IMR-90 (cell line): ENCODE data around the gene SLFNL1. TPM values are rescaled to one million over a fixed set of nuclear protein-coding genes. Genes with fewer than 3 reads are reported as not detected.

Source experiments
- ATAC-seq: fragments of 200-7000 bp; cut with Tn5 transposase; 2 replicates; pipeline ENCODE4 v1.9.1; 2020; ENCODE audit warnings: low read depth, mild to moderate bottlenecking, moderate library complexity
- BruUV-seq: library from RNA; stranded (reverse); fragments of 400-500 nt; replicated peaks from 2 replicates; lab custom pipeline; 2021; lab: Mats Ljungman, UMichigan
- CTCF ChIA-PET: fragments of 300-600 bp; formaldehyde crosslinking; extraction: SDS; loops from one replicate; lab custom pipeline; 2021; ENCODE audit warnings: antibody characterized with exemption; lab: Yijun Ruan, JAX
- POLR2A ChIA-PET: fragments of 300-600 bp; sonication (Branson Sonifier 250); formaldehyde crosslinking; loops from one replicate; lab custom pipeline; 2022; ENCODE audit warnings: antibody characterized with exemption; ENCODE audit not compliant: unreplicated experiment; lab: Charles Lee
- DNase-seq: peaks from one replicate; pipeline ENCODE4 v3.0.0; 2013
- H2AFZ ChIP-seq: replicated peaks from 2 replicates; pipeline ENCODE3; 2013; ENCODE audit warnings: low read length, mild to moderate bottlenecking; ENCODE audit not compliant: poor library complexity
- H2AK5ac ChIP-seq: 2 replicates; pipeline ENCODE4 v1.6.1; 2013; ENCODE audit warnings: low read depth, low read length, inconsistent platforms
- H2AK9ac ChIP-seq: replicated peaks from 2 replicates; pipeline ENCODE3; 2013; ENCODE audit warnings: mild to moderate bottlenecking, low read depth, low read length, moderate library complexity; ENCODE audit not compliant: poor library complexity
- H2BK120ac ChIP-seq: 2 replicates; pipeline ENCODE4 v1.6.1; 2013; ENCODE audit warnings: low read depth, low read length, inconsistent platforms
- H2BK15ac ChIP-seq: 3 replicates; pipeline ENCODE4 v1.6.1; 2013; ENCODE audit warnings: low read depth, low read length, inconsistent platforms
- H2BK20ac ChIP-seq: 2 replicates; pipeline ENCODE4 v1.6.1; 2013; ENCODE audit warnings: low read depth, mild to moderate bottlenecking, inconsistent platforms, low read length, moderate library complexity
- H2BK5ac ChIP-seq: 2 replicates; pipeline ENCODE4 v1.6.1; 2013; ENCODE audit warnings: mild to moderate bottlenecking, low read depth, low read length, inconsistent platforms; ENCODE audit not compliant: poor library complexity, severe bottlenecking
- H3K14ac ChIP-seq: replicated peaks from 2 replicates; pipeline ENCODE4 v1.6.1; 2013; ENCODE audit warnings: low read depth, low read length, inconsistent platforms
- H3K18ac ChIP-seq: 2 replicates; pipeline ENCODE4 v1.6.1; 2013; ENCODE audit warnings: low read depth, low read length, control low read depth
- H3K23ac ChIP-seq: 2 replicates; pipeline ENCODE4 v1.6.1; 2013; ENCODE audit warnings: low read depth, low read length, inconsistent platforms
- H3K27ac ChIP-seq: 2 replicates; pipeline ENCODE4 v1.5.1; 2013; ENCODE audit warnings: mild to moderate bottlenecking, control low read depth, low read length; ENCODE audit not compliant: insufficient read depth
- H3K27me3 ChIP-seq: 2 replicates; pipeline ENCODE4 v1.6.1; 2013; ENCODE audit warnings: low read length; ENCODE audit not compliant: control insufficient read depth, insufficient read depth
- H3K36me3 ChIP-seq: 2 replicates; pipeline ENCODE4 v1.6.1; 2013; ENCODE audit warnings: low read length, mixed read lengths; ENCODE audit not compliant: control insufficient read depth, insufficient read depth
- H3K4ac ChIP-seq: 2 replicates; pipeline ENCODE4 v1.6.1; 2013; ENCODE audit warnings: low read depth, low read length, inconsistent platforms
- H3K4me1 ChIP-seq: 2 replicates; pipeline ENCODE4 v1.6.1; 2013; ENCODE audit warnings: low read length, mixed read lengths; ENCODE audit not compliant: control insufficient read depth, insufficient read depth
- H3K4me2 ChIP-seq: 2 replicates; pipeline ENCODE4 v1.6.1; 2013; ENCODE audit warnings: low read depth, mild to moderate bottlenecking, control low read depth, low read length, moderate library complexity
- H3K4me3 ChIP-seq: 2 replicates; pipeline ENCODE4 v1.5.1; 2013; ENCODE audit warnings: low read depth, mild to moderate bottlenecking, control low read depth, low read length, moderate library complexity; ENCODE audit not compliant: insufficient read depth
- H3K56ac ChIP-seq: 2 replicates; pipeline ENCODE4 v1.6.1; 2013; ENCODE audit warnings: low read length, inconsistent platforms; ENCODE audit not compliant: insufficient read depth; ENCODE audit errors: extremely low read depth
- H3K79me1 ChIP-seq, 2 experiments: 2 replicates each; pipeline ENCODE4 v1.6.1; 2013; ENCODE audit warnings: low read length in 2 of 2, inconsistent platforms in 1 of 2, low read depth in 1 of 2
- H3K9ac ChIP-seq: 2 replicates; pipeline ENCODE4 v1.6.1; 2013; ENCODE audit warnings: low read depth, low read length, control low read depth
- H3K9me1 ChIP-seq: 2 replicates; pipeline ENCODE4 v1.6.1; 2013; ENCODE audit warnings: low read length, inconsistent platforms; ENCODE audit not compliant: insufficient read depth
- H3K9me3 ChIP-seq: 2 replicates; pipeline ENCODE4 v1.6.1; 2013; ENCODE audit warnings: low read length; ENCODE audit not compliant: control insufficient read depth, insufficient read depth
- H4K20me1 ChIP-seq: 2 replicates; pipeline ENCODE4 v1.6.1; 2013; ENCODE audit warnings: low read length, inconsistent platforms; ENCODE audit not compliant: insufficient read depth
- H4K5ac ChIP-seq: 2 replicates; pipeline ENCODE4 v1.6.1; 2013; ENCODE audit warnings: mild to moderate bottlenecking, low read depth, low read length, control low read depth
- H4K8ac ChIP-seq, 2 experiments: 2 replicates each; pipeline ENCODE4 v1.6.1; 2013; ENCODE audit warnings: low read depth in 2 of 2, low read length in 2 of 2, control low read depth in 1 of 2, inconsistent platforms in 1 of 2
- H4K91ac ChIP-seq: 2 replicates; pipeline ENCODE4 v1.6.1; 2013; ENCODE audit warnings: low read depth, low read length, inconsistent platforms; ENCODE audit not compliant: insufficient read depth
- CEBPB ChIP-seq: IDR thresholded peaks from 2 replicates; pipeline ENCODE4 v1.6.1; 2012; ENCODE audit warnings: low read depth, low read length, improper control_type of control experiment
- WGBS, 2 experiments: methylation state at CpG; one replicate each; pipeline versions ENCODE4 v1.1.5 to v1.1.7; 2013; ENCODE audit warnings: missing lambda C conversion rate in 2 of 2; ENCODE audit not compliant: insufficient read length in 1 of 2; ENCODE audit errors: extremely low coverage in 2 of 2; 5-methylcytosine and 5-hydroxymethylcytosine counted together
- dilution Hi-C: fragments of 300-500 bp; cut with HindIII; formaldehyde crosslinking; loops from one replicate; pipeline ENCODE4 v1.14.3; 2018; ENCODE audit warnings: low sequenced_read_pairs; ENCODE audit not compliant: unreplicated experiment
- in situ Hi-C: fragments of 300-500 bp; cut with MboI; formaldehyde crosslinking; loops from 3 replicates; pipeline ENCODE4 v1.14.3; 2019; ENCODE audit warnings: low sequenced_read_pairs, inconsistent platforms, mixed read lengths
- intact Hi-C: fragments of 100-400 bp; cut with micrococcal nuclease; formaldehyde crosslinking; loops from 2 replicates; pipeline ENCODE4 v1.10.0; 2022
- polyA plus RNA-seq, 3 experiments: library from polyadenylated mRNA; depleted of rRNA; stranded (reverse); fragments of >200 nt; gene quantifications; 2 replicates each; pipeline ENCODE4 v1.2.3, GENCODE V29; 2012; ENCODE audit warnings: low replicate concordance in 1 of 3
- total RNA-seq: library from RNA; depleted of rRNA; stranded (reverse); fragments of >200 nt; gene quantifications from 2 replicates; pipeline ENCODE4 v1.2.3, GENCODE V29; 2012

Gene SLFNL1
- total and polyA plus RNA-seq, 2 of the 4 experiments (the other 2 are of a cell fraction), result under 0.01 to 0.09 TPM

DNA sequence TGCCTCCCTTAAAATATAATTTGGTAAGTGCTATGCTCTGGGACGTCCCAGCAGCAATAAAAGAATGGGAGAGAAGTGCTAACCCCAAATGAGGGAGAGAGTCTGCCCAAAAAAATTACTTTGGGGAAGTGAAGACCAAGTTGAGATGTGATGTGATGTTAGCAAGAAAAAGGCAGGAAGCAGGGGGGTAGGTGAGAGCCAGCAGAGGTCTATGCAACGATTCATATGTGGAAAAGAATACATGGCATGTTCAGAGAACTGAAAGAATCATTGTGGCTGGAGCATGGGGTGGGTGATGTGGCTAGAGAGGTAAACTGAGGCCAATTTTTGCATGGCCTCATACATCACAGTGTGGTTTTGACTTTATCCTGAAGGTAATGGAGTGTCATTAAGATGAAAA is 47.6 kb downstream of the SLFNL1 start:
- H3K27me3 ChIP-seq, result no peaks in the 10 kb centered on the region
- no peak overlapping the region for H4K5ac ChIP-seq
- no peaks in the 10 kb centered on the region for H4K20me1 ChIP-seq
- no peak overlapping the region for H3K9ac ChIP-seq
- ATAC-seq (no peak), DNase-seq (no peak)
- in situ Hi-C loops (loop anchor here (25.0 kb wide), 1 partner anchor 337 kb away; no protein-coding TSS in a partner anchor), dilution Hi-C loops (no loop called here), intact Hi-C loops (no loop called here)
- POLR2A ChIA-PET, result no interaction called here
- H2AK9ac ChIP-seq, result no peak overlapping the region
- 0 out of 2 replicates have a peak overlapping the region, but pooled peaks have one; percentile 51 for H2AK5ac ChIP-seq
- H3K4ac ChIP-seq, result peak overlapping the region; percentile 41
- H3K4me2 ChIP-seq, result no peak overlapping the region
- H2BK120ac ChIP-seq, result peak overlapping the region; percentile 73
- TF ChIP-seq CEBPB, result no peak
- H3K23ac ChIP-seq, result 0 out of 2 replicates have a peak overlapping the region, but pooled peaks have one; percentile 52
- 0 out of 4 replicates have a peak overlapping the region, but pooled peaks of 1 of the 2 experiments have one; percentile 44 for H4K8ac ChIP-seq
- H3K14ac ChIP-seq, result peak overlapping the region; percentile 45; the same call in 1 of the 2 replicates
- H3K36me3 ChIP-seq, result no peaks in the 10 kb centered on the region
- no CpG with 5 or more reads among the region's 2 CpGs for WGBS, 2 experiments
- CTCF ChIA-PET, result no interaction called here
- H2BK20ac ChIP-seq, result peak overlapping the region; percentile 74; the same call in 1 of the 2 replicates
- peaks cover 4% of the 10 kb centered on the region for H3K4me1 ChIP-seq
- H3K18ac ChIP-seq, result no peak overlapping the region
- no peak overlapping the region for H3K4me3 ChIP-seq
- H2BK5ac ChIP-seq, result peak overlapping the region; percentile 63
- H3K9me1 ChIP-seq, result peaks cover 14% of the 10 kb centered on the region
- peak overlapping the region; percentile 15; the same call in 1 of the 2 replicates for H4K91ac ChIP-seq
- H3K79me1 ChIP-seq, result peaks cover 0 to 3% of the 10 kb centered on the region in 2 experiments; a peak in 2 of 4 replicates
- no peak overlapping the region for H3K27ac ChIP-seq
- no peaks in the 10 kb centered on the region for H3K9me3 ChIP-seq
- no peak overlapping the region for H2AFZ ChIP-seq
- no peak overlapping the region for H3K56ac ChIP-seq
- H2BK15ac ChIP-seq, result peak overlapping the region; percentile 30; the same call in 1 of the 3 replicates
- no TSS peak for BruUV-seq
